Measurements from ENCODE around the gene KLK10. TPM values are rescaled to one million over a fixed set of nuclear protein-coding genes. Genes with fewer than 3 reads are reported as not detected.

The KLK10 gene
- total RNA-seq, 1 experiment from 2014 or later: not detected

GRCh38 chr19:51047031-51047335 is 27.5 kb upstream of the KLK10 start:
- ChIA-PET POLR2A (ENCODE audit: low non-redundant PET) (interaction anchor here (0.5 kb wide), 1 partner anchor 458 kb away, joined by 5 read pairs; no protein-coding TSS in a partner anchor), CTCF (no interaction called here)
- H3K4me1 ChIP-seq (ENCODE audit: insufficient read depth, low read length, poor library complexity, severe bottlenecking): no peaks in the 10 kb centered on the region
- H3K36me3 ChIP-seq (ENCODE audit: insufficient read depth, low read length, poor library complexity, severe bottlenecking): no peaks in the 10 kb centered on the region
- BruUV-seq (replicated peaks): no TSS peak
- peaks cover under 1% of the 10 kb centered on the region for H3K27me3 ChIP-seq (replicated peaks; ENCODE audit: insufficient read depth, low read depth, low read length, poor library complexity)
- H3K27ac ChIP-seq (ENCODE audit: low read depth, low read length, poor library complexity, severe bottlenecking): no peak overlapping the region
- TF ChIP-seq EZH2 (IDR thresholded peaks at IDR 0.05; ENCODE audit: borderline replicate concordance, low read depth, low read length, poor library complexity, severe bottlenecking) (no peak), CTCF (conservative IDR thresholded peaks at IDR 0.05; ENCODE audit: low read depth, low read length) (no peak)
- intact Hi-C loops (cut with micrococcal nuclease; ENCODE audit: unreplicated experiment): no loop called here
- no peak overlapping the region for H3K4me3 ChIP-seq (ENCODE audit: low read depth, low read length, poor library complexity, severe bottlenecking)
- no peaks in the 10 kb centered on the region for H3K9me3 ChIP-seq (ENCODE audit: low read depth, low read length, poor library complexity, severe bottlenecking)
- no peak for DNase-seq (ENCODE audit: low spot score)

GRCh38 chr19:51044327-51044726 is 24.8 kb upstream of the KLK10 start:
- Histone ChIP-seq H3K4me1 (ENCODE audit: insufficient read depth, low read length, poor library complexity, severe bottlenecking) (no peaks in the 10 kb centered on the region), H3K4me3 (ENCODE audit: low read depth, low read length, poor library complexity, severe bottlenecking) (no peak overlapping the region), H3K36me3 (ENCODE audit: insufficient read depth, low read length, poor library complexity, severe bottlenecking) (no peaks in the 10 kb centered on the region), H3K27me3 (replicated peaks; ENCODE audit: insufficient read depth, low read depth, low read length, poor library complexity) (no peaks in the 10 kb centered on the region), H3K9me3 (ENCODE audit: low read depth, low read length, poor library complexity, severe bottlenecking) (no peaks in the 10 kb centered on the region), H3K27ac (ENCODE audit: low read depth, low read length, poor library complexity, severe bottlenecking) (no peak overlapping the region)
- TF ChIP-seq EZH2 (IDR thresholded peaks at IDR 0.05; ENCODE audit: borderline replicate concordance, low read depth, low read length, poor library complexity, severe bottlenecking): no peak
- no peak for DNase-seq (ENCODE audit: low spot score)
- intact Hi-C loops (cut with micrococcal nuclease; ENCODE audit: unreplicated experiment): no loop called here
- no TSS peak for BruUV-seq (replicated peaks)
- ChIA-PET CTCF (no interaction called here), POLR2A (ENCODE audit: low non-redundant PET) (no interaction called here)

- Histone ChIP-seq H3K4me1 (ENCODE audit: insufficient read depth, low read length, poor library complexity, severe bottlenecking) (no peaks in the 10 kb centered on the region), H3K27ac (ENCODE audit: low read depth, low read length, poor library complexity, severe bottlenecking) (no peak overlapping the region), H3K36me3 (ENCODE audit: insufficient read depth, low read length, poor library complexity, severe bottlenecking) (no peaks in the 10 kb centered on the region), H3K4me3 (ENCODE audit: low read depth, low read length, poor library complexity, severe bottlenecking) (no peak overlapping the region), H3K9me3 (ENCODE audit: low read depth, low read length, poor library complexity, severe bottlenecking) (no peaks in the 10 kb centered on the region), H3K27me3 (replicated peaks; ENCODE audit: insufficient read depth, low read depth, low read length, poor library complexity) (no peaks in the 10 kb centered on the region)
- POLR2A ChIA-PET (ENCODE audit: low non-redundant PET): no interaction called here
- BruUV-seq (replicated peaks): no TSS peak
- intact Hi-C loops (cut with micrococcal nuclease; ENCODE audit: unreplicated experiment): no loop called here
- TF ChIP-seq CTCF (conservative IDR thresholded peaks at IDR 0.05; ENCODE audit: low read depth, low read length): no peak
- no peak for TF ChIP-seq EZH2 (IDR thresholded peaks at IDR 0.05; ENCODE audit: borderline replicate concordance, low read depth, low read length, poor library complexity, severe bottlenecking)
- CTCF ChIA-PET: no interaction called here
- no peak for DNase-seq (ENCODE audit: low spot score)
These were observed 24.0 kb upstream of the KLK10 start for GRCh38 chr19:51043497-51043896.

GRCh38 chr19:51040151-51040550 is 20.6 kb upstream of the KLK10 start:
- no peaks in the 10 kb centered on the region for H3K27me3 ChIP-seq (replicated peaks; ENCODE audit: insufficient read depth, low read depth, low read length, poor library complexity)
- no TSS peak for BruUV-seq (replicated peaks)
- H3K9me3 ChIP-seq (ENCODE audit: low read depth, low read length, poor library complexity, severe bottlenecking): no peaks in the 10 kb centered on the region
- ChIA-PET CTCF (no interaction called here), POLR2A (ENCODE audit: low non-redundant PET) (no interaction called here)
- H3K36me3 ChIP-seq (ENCODE audit: insufficient read depth, low read length, poor library complexity, severe bottlenecking): no peaks in the 10 kb centered on the region
- no peak overlapping the region for H3K4me3 ChIP-seq (ENCODE audit: low read depth, low read length, poor library complexity, severe bottlenecking)
- no peak for DNase-seq (ENCODE audit: low spot score)
- TF ChIP-seq CTCF (conservative IDR thresholded peaks at IDR 0.05; ENCODE audit: low read depth, low read length) (no peak), EZH2 (IDR thresholded peaks at IDR 0.05; ENCODE audit: borderline replicate concordance, low read depth, low read length, poor library complexity, severe bottlenecking) (no peak)
- no peaks in the 10 kb centered on the region for H3K4me1 ChIP-seq (ENCODE audit: insufficient read depth, low read length, poor library complexity, severe bottlenecking)
- H3K27ac ChIP-seq (ENCODE audit: low read depth, low read length, poor library complexity, severe bottlenecking): no peak overlapping the region
- intact Hi-C loops (cut with micrococcal nuclease; ENCODE audit: unreplicated experiment): no loop called here
